Measurements from ENCODE around the gene GPR55.
A peak's percentile ranks its signal among the peaks of the same experiment; 100 is the strongest.

GPR55 gene

DNA sequence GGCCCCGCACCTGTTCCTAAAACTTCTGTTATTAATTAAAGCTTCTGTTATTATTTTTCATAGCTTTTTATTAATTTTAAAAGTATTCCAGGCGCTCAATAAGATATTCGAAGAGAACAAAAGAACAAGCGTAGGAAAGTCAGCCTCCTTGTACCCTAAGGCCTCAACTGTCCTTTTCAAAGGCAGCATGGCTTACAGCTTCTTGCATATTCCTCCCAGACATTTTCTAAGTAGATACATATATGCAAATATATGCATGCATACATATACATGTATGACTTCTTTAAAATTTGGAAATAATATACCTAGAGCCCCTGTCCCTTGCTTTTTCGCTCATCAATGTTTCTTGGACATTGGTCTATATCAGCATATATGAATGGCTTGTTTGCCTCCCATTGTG, 12.3 kb downstream of the GPR55 start:
- H3K4me3 ChIP-seq (ENCODE audit: low read length) = no peak overlapping the region
- DNase-seq (ENCODE audit: low read depth) = no peak
- no peak for TF ChIP-seq CTCF (conservative IDR thresholded peaks at IDR 0.05; ENCODE audit: low read length)

DNA sequence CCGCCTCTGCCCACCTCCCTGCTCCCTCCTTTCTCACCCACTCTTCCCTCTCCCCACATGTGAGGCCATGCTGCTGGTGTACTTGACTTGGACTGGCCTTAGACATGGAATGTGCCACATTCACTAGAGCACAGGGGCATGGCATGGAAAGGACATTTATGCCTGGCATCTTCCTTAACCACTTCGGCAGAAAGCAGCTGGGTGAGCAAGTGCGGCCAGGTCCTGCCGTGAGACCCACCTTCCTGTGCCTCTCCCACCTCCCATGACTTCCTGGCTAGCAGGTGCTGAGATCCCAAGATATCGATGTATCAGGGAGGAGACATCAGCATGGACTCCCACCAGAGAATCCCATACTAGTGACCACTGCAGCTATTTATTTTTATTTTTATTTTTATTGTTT, 13.0 kb downstream of the GPR55 start:
- no peak for TF ChIP-seq CTCF (conservative IDR thresholded peaks at IDR 0.05; ENCODE audit: low read length)
- H3K4me3 ChIP-seq (ENCODE audit: low read length) = no peak overlapping the region
- DNase-seq (ENCODE audit: low read depth) = no peak

DNA sequence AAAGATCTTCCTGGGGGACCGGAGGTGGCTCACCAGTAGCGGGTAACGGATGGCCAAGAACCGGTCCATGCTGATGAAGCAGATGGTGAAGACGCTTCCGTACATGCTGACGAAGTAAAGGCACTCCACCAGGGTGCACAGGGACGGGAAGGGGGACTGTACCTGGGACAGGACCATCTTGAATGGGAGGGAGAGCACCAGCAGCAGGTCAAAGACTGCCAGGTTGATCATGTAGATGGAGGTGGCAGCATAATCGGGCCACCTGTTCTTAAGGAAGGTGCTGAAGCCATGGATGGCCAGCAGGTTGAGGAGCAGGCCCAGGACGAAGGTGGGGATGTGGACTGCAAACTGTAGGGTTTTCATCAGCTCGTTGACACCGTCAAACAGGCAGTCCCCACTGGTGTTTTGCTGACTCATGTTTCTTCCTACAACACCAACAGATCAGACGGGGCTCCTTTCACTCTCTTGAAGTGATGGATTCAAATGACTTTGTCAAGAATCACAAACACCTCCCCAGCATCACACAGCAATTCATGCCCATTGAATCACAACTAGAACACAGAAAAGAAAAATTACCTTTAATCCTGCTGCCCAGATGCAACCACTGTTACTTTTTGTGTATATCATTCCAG, 14.4 kb downstream of the GPR55 start:
- no peak for DNase-seq (ENCODE audit: low read depth)
- H3K4me3 ChIP-seq (ENCODE audit: low read length) = no peak overlapping the region
- no peak for TF ChIP-seq CTCF (conservative IDR thresholded peaks at IDR 0.05; ENCODE audit: low read length)

DNA sequence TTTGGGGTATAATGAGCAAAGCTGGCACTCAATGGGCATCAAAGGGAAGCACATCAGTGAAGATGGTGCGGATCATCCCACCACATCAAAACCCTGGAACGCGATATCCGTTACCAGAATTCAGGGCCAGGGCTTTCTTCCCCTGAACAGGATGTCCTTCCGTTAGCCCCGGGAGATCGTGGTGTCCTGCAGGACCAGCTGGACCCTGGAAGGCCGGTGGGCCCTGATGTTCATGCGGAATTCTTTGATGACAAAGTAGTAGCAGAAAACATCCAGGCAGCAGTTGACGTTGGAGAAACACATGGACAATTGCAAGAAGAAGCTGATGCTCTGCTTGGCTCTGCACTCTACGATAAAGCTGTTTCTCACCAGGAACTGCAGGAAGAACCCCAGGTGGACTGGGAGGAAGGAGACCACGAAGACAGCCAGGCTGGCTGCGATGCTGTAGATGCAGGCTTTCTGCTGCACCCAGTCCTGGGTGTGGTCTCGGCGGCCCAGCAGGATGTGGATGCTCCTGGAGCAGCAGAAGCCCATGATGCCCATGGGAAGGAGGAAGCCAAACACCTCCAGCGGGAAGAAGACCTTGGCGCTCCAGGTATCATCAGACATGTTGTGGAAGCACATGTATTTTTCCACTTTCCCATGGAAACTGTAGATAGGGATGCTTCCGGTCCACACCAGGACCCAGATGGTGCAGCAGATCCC, 15.0 kb downstream of the GPR55 start:
- no peak for DNase-seq (ENCODE audit: low read depth)
- no peak for TF ChIP-seq CTCF (conservative IDR thresholded peaks at IDR 0.05; ENCODE audit: low read length)
- no peak overlapping the region for H3K4me3 ChIP-seq (ENCODE audit: low read length)

- DNase-seq (ENCODE audit: low read depth) = peak; percentile 67
- no peak overlapping the region for H3K4me3 ChIP-seq (ENCODE audit: low read length)
- TF ChIP-seq CTCF (conservative IDR thresholded peaks at IDR 0.05; ENCODE audit: low read length) = no peak
Measured at GRCh38 chr2:230908595-230909191, 16.3 kb downstream of the GPR55 start.

DNA sequence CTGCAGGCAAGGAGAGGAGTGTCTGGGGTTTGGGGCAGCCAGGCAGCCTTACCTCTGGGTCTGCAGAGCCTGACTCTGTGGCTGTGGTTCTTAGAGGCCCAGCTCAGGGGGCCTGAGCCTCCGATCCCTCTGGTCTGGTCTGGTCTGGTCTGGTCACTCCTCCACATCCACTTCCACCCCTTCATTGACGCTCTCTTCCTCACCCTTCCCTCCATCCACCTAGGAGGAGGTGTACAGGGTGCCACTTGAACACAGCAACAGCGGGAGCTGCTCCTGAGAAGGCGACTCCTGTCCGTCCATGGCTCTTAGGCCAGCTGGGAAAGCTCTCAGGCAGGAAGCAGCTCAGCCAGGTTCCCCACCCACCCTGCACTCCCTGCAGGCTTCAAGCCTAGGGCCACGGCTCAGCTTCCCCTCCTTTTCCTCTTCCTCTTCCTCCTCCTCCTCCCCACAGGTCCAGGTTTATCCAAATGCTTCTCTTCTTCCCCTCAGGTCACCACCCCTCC, 16.9 kb downstream of the GPR55 start:
- no peak overlapping the region for H3K4me3 ChIP-seq (ENCODE audit: low read length)

More for the DNA sequence above, 16.9 kb downstream of the GPR55 start:
- TF ChIP-seq CTCF (conservative IDR thresholded peaks at IDR 0.05; ENCODE audit: low read length) = no peak
- DNase-seq (ENCODE audit: low read depth) = no peak
